CD1c-positive myeloid dendritic cell (primary cell): ENCODE measurements around the gene MAMLD1.

ENCODE experiments used
- DNase-seq: peaks from one replicate; pipeline ENCODE4 v3.0.0-alpha.2; 2016; ENCODE audit errors: extremely low spot score

MAMLD1 gene

GRCh38 chrX:150460063-150460462 is 96.9 kb downstream of the MAMLD1 start:
- DNase-seq = no peak

DNA sequence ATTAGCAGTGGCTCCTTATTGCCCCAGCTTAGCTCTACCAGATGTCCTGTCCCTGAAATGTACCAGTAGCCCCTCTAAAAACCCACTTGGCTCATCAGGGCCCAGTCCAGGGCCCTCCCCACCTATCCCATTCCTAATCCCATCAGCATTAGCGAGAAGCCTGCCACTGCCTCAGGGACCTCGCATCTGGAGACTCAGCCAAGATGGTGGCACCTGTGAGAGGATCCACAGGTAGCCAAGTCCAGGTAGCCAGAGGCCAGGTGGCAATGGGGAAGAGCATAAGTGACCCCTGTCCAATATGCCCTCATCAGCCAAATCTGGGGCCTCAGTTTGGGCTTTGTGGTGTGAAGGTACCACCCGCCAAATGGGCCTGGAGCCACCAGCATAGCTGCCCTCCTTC is 97.7 kb downstream of the MAMLD1 start:
- DNase-seq = no peak

- DNase-seq = no peak
Measured at GRCh38 chrX:150463566-150463965, 100.4 kb downstream of the MAMLD1 start.

DNA sequence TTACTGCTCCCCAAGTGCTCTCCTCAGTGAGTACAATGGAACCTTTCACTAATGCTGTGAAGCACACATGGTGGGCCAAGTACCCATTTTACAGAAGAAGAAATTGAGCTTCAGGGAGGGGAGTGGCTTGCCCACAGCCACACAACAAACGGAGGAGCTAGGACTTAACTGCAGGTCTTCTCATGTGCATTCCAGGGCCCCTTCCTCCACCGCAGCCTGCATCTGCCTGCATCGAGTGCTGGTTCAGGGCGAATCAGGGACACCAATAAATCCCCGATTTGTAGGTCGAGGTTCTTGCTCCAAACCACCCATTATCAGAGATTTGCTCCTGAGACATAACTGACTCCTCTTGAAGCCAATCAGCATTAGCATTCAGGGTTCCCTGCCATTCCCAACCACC is 100.9 kb downstream of the MAMLD1 start:
- no peak for DNase-seq

DNA sequence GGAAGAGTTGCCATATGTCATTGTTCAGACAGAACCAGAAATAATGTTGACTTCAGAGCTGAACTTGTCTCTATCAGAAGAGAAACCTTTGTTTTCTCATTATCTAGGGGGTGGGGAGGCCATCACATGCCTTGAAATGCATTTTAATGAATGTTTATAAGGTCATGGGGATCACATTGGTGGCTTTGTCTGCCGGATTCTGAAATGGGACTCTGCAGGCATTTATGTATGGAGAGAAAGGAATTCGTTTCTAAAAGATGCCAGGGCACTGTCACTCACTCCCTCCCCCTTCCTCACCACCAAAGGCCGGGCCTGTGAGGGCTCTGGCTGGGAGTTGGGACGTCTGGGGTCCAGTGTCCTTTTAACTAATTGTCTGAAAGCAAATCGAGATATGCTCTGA is 102.2 kb downstream of the MAMLD1 start:
- no peak for DNase-seq

GRCh38 chrX:150465881-150466775 is 103.0 kb downstream of the MAMLD1 start:
- no peak for DNase-seq

DNA sequence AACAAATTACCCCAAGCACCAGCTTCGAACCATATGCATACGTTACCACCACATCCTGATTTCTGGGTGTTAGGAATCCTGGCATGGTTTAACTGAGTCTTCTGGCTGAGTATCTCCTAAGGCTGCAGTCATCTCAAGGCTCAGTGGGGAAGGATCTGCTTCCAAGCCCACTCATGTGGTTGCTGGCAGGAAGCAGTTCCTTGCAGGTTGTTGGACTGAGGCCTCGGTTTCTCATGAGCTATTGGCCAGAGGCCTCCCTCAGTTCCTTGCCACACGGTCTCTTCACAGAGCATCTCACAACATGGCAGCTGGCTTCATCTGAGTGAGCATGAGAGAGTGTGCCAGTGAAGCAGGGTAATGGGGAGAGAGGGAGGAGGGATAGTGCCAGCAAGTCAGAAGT is 109.2 kb downstream of the MAMLD1 start:
- no peak for DNase-seq

- no peak for DNase-seq
Measured at GRCh38 chrX:150473371-150473770, 110.3 kb downstream of the MAMLD1 start.

DNA sequence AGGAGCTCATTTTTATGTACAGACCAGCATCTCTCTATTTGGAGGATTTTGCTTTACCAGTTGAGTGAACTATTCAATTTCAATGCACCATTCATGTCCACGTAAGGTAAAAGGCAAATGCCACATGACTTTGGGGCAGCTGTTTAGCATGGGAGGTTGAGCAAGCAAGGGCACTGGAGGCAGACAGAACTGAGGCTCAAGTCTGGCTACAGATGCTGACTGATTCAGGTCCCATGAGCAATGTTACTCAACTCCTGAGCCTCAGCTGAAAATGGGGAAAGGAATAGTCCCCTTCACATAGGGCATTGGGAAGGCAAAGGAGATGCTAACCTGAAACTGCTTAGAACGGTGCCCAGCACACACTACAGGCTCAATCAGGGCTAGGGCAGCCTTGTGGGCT is 112.3 kb downstream of the MAMLD1 start:
- DNase-seq = no peak

GRCh38 chrX:150476164-150476699 is 113.1 kb downstream of the MAMLD1 start:
- DNase-seq = no peak

- DNase-seq = no peak
Measured at GRCh38 chrX:150477371-150477770, 114.3 kb downstream of the MAMLD1 start.

- DNase-seq = peak; percentile 7
Measured at GRCh38 chrX:150478496-150479492, 115.7 kb downstream of the MAMLD1 start.

GRCh38 chrX:150482537-150483206 is 119.6 kb downstream of the MAMLD1 start:
- peak; percentile 65 for DNase-seq

DNA sequence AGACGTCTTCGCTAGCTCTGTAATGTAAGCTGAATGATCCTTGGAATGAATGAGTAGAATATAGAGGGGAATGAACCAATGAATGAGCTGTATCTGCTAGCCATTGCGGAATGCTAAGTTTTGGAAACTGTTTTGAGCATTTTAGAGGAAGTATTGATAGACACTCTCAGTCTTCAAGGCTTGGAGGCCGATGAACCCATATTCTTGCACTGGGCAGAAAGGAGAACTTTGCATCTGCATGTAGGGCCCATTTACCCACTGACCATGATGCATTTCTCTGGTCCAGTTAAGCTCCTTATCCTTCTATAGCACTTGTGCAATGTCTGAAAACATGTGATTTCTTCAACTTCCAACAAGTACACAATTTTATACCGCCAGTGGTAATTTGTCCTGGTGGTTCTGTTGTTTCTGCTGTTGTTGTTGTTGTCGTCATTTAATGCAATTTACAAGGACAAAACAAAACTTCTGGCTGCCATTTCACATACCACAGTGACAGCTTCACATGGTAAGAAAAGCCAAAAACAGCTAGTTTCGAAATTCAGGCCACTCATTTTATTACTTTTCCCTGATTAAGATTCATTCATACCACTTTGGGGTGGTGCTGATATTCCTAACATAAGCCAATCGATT is 120.4 kb downstream of the MAMLD1 start:
- peak; percentile 28 for DNase-seq

DNA sequence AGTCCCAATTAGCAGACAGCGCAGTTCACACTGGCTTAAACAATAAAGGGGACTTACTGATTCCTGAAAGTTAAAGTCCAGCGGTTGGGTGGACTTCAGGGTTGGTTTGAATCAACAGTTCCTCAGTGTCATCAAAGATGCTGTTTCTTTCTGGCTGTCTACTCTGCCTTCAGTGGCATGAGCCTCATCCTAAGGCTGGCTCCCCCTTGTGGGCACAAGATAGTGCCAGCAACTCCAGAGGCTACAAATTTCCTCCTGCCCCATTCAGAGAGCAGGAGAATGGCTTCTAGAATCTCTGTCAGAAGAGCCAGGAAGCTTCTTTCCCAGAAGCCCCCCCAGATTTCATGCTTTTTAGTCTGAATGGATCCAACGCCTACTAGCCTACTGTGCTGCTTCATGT is 122.9 kb downstream of the MAMLD1 start:
- DNase-seq = peak; percentile 41

GRCh38 chrX:150487369-150488094 is 124.4 kb downstream of the MAMLD1 start:
- DNase-seq = no peak

GRCh38 chrX:150489359-150490015 is 126.4 kb downstream of the MAMLD1 start:
- no peak for DNase-seq

- no peak for DNase-seq
Measured at GRCh38 chrX:150495496-150495895, 132.4 kb downstream of the MAMLD1 start.

- DNase-seq = no peak
Measured at GRCh38 chrX:150499240-150499639, 136.1 kb downstream of the MAMLD1 start.

DNA sequence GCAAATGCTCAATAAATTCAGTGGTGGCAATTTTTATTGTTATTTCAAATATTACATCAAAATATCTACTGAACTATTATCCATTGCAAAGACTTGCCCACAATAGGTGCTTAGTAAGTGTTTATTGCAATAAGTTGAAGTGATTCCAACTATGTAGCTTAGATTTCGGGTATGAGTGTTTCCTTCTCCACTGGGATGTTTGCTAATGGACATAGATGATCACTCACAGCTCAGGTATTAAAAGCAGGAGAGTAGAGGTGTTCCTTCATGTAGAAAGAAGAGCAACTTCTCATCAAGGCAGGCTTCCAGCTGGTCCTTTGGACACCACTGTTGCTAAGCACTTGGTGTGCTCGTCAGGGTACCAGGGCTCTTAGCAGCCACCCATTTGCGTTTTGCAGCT is 139.0 kb downstream of the MAMLD1 start:
- DNase-seq = no peak
